ENCODE data around the gene SLC6A13.
"Not testable (repeated sequence)": the region's sequence is repeated elsewhere in the genome, so short reads cannot be mapped to it uniquely, and the experiment has no call there.

SLC6A13 gene

GRCh38 chr12:262817-263216 is at the start of gene SLC6A13:
Gene SLC6A13 (minus strand): TSS chr12:262836. CDS start chr12:260052, 2,784 bp downstream.
- no peak within 1 kb of the TSS for H3K4me3 ChIP-seq (ENCODE audit: low read depth, low read length)
- no peak within 1 kb of the TSS for H2AFZ ChIP-seq (ENCODE audit: low read length, unreplicated experiment)
- no peaks in the 10 kb centered on the region for H3K79me2 ChIP-seq (ENCODE audit: control insufficient read depth, insufficient read depth, low read length, unreplicated experiment)
- H3K27me3 ChIP-seq (ENCODE audit: insufficient read depth, low read length): peaks cover 81% of the 10 kb centered on the region
- H3K4me1 ChIP-seq (ENCODE audit: control insufficient read depth, insufficient read depth, low read length, unreplicated experiment): no peaks in the 10 kb centered on the region
- no peaks in the 10 kb centered on the region for H3K36me3 ChIP-seq (ENCODE audit: insufficient read depth, low read length)
- no peak within 1 kb of the TSS for H3K27ac ChIP-seq (ENCODE audit: low read depth, low read length)

GRCh38 chr12:308511-308910 is 45.9 kb upstream of the SLC6A13 start:
- H3K79me2 ChIP-seq (ENCODE audit: control insufficient read depth, insufficient read depth, low read length, unreplicated experiment): peaks cover 7% of the 10 kb centered on the region
- H3K27me3 ChIP-seq (ENCODE audit: insufficient read depth, low read length): no peaks in the 10 kb centered on the region
- no peak overlapping the region for H2AFZ ChIP-seq (ENCODE audit: low read length, unreplicated experiment)
- H3K4me3 ChIP-seq (ENCODE audit: low read depth, low read length): no peak overlapping the region
- peaks cover 69% of the 10 kb centered on the region for H3K36me3 ChIP-seq (ENCODE audit: insufficient read depth, low read length)
- H3K4me1 ChIP-seq (ENCODE audit: control insufficient read depth, insufficient read depth, low read length, unreplicated experiment): no peaks in the 10 kb centered on the region
- H3K27ac ChIP-seq (ENCODE audit: low read depth, low read length): no peak overlapping the region

- Histone ChIP-seq H3K4me3 (ENCODE audit: low read depth, low read length) (no peak overlapping the region), H3K27me3 (ENCODE audit: insufficient read depth, low read length) (no peaks in the 10 kb centered on the region), H3K79me2 (ENCODE audit: control insufficient read depth, insufficient read depth, low read length, unreplicated experiment) (peaks cover 8% of the 10 kb centered on the region), H3K27ac (ENCODE audit: low read depth, low read length) (no peak overlapping the region), H2AFZ (ENCODE audit: low read length, unreplicated experiment) (no peak overlapping the region), H3K36me3 (ENCODE audit: insufficient read depth, low read length) (peaks cover 66% of the 10 kb centered on the region), H3K4me1 (ENCODE audit: control insufficient read depth, insufficient read depth, low read length, unreplicated experiment) (no peaks in the 10 kb centered on the region)
Observed at GRCh38 chr12:307406-307805, 44.8 kb upstream of the SLC6A13 start.

GRCh38 chr12:304805-305204 is 42.2 kb upstream of the SLC6A13 start:
- Histone ChIP-seq H3K27ac (ENCODE audit: low read depth, low read length) (no peak overlapping the region), H3K27me3 (ENCODE audit: insufficient read depth, low read length) (no peaks in the 10 kb centered on the region), H3K36me3 (ENCODE audit: insufficient read depth, low read length) (peaks cover 52% of the 10 kb centered on the region), H2AFZ (ENCODE audit: low read length, unreplicated experiment) (no peak overlapping the region), H3K79me2 (ENCODE audit: control insufficient read depth, insufficient read depth, low read length, unreplicated experiment) (peaks cover 10% of the 10 kb centered on the region), H3K4me3 (ENCODE audit: low read depth, low read length) (no peak overlapping the region), H3K4me1 (ENCODE audit: control insufficient read depth, insufficient read depth, low read length, unreplicated experiment) (no peaks in the 10 kb centered on the region)

GRCh38 chr12:302766-303165 is 40.1 kb upstream of the SLC6A13 start:
- Histone ChIP-seq H3K79me2 (ENCODE audit: control insufficient read depth, insufficient read depth, low read length, unreplicated experiment) (peaks cover 10% of the 10 kb centered on the region), H3K36me3 (ENCODE audit: insufficient read depth, low read length) (peaks cover 33% of the 10 kb centered on the region)
- H2AFZ ChIP-seq (ENCODE audit: low read length, unreplicated experiment); H3K27ac ChIP-seq (ENCODE audit: low read depth, low read length); H3K4me3 ChIP-seq (ENCODE audit: low read depth, low read length); H3K4me1 ChIP-seq (ENCODE audit: control insufficient read depth, insufficient read depth, low read length, unreplicated experiment); H3K27me3 ChIP-seq (ENCODE audit: insufficient read depth, low read length): not testable (repeated sequence)

GRCh38 chr12:300166-300565 is 37.5 kb upstream of the SLC6A13 start:
- H2AFZ ChIP-seq (ENCODE audit: low read length, unreplicated experiment); H3K4me1 ChIP-seq (ENCODE audit: control insufficient read depth, insufficient read depth, low read length, unreplicated experiment); H3K27me3 ChIP-seq (ENCODE audit: insufficient read depth, low read length); H3K27ac ChIP-seq (ENCODE audit: low read depth, low read length); H3K4me3 ChIP-seq (ENCODE audit: low read depth, low read length): not testable (repeated sequence)
- Histone ChIP-seq H3K79me2 (ENCODE audit: control insufficient read depth, insufficient read depth, low read length, unreplicated experiment) (peaks cover 10% of the 10 kb centered on the region), H3K36me3 (ENCODE audit: insufficient read depth, low read length) (peaks cover 34% of the 10 kb centered on the region)

- H3K36me3 ChIP-seq (ENCODE audit: insufficient read depth, low read length): peaks cover 37% of the 10 kb centered on the region
- H3K79me2 ChIP-seq (ENCODE audit: control insufficient read depth, insufficient read depth, low read length, unreplicated experiment): peaks cover 10% of the 10 kb centered on the region
Observed at GRCh38 chr12:299511-299910, 36.9 kb upstream of the SLC6A13 start.

GRCh38 chr12:298059-298458 is 35.4 kb upstream of the SLC6A13 start:
- not testable (repeated sequence) for H3K27ac ChIP-seq (ENCODE audit: low read depth, low read length); H3K4me3 ChIP-seq (ENCODE audit: low read depth, low read length); H2AFZ ChIP-seq (ENCODE audit: low read length, unreplicated experiment); H3K79me2 ChIP-seq (ENCODE audit: control insufficient read depth, insufficient read depth, low read length, unreplicated experiment); H3K4me1 ChIP-seq (ENCODE audit: control insufficient read depth, insufficient read depth, low read length, unreplicated experiment); H3K27me3 ChIP-seq (ENCODE audit: insufficient read depth, low read length)
- H3K36me3 ChIP-seq (ENCODE audit: insufficient read depth, low read length): peaks cover 32% of the 10 kb centered on the region

More at GRCh38 chr12:299511-299910, 36.9 kb upstream of the SLC6A13 start:
- not testable (repeated sequence) for H3K27ac ChIP-seq (ENCODE audit: low read depth, low read length); H3K4me3 ChIP-seq (ENCODE audit: low read depth, low read length); H3K27me3 ChIP-seq (ENCODE audit: insufficient read depth, low read length); H2AFZ ChIP-seq (ENCODE audit: low read length, unreplicated experiment); H3K4me1 ChIP-seq (ENCODE audit: control insufficient read depth, insufficient read depth, low read length, unreplicated experiment)

GRCh38 chr12:295132-295531 is 32.5 kb upstream of the SLC6A13 start:
- H3K36me3 ChIP-seq (ENCODE audit: insufficient read depth, low read length): peaks cover 46% of the 10 kb centered on the region

GRCh38 chr12:293199-293598 is 30.6 kb upstream of the SLC6A13 start:
- Histone ChIP-seq H3K79me2 (ENCODE audit: control insufficient read depth, insufficient read depth, low read length, unreplicated experiment) (no peaks in the 10 kb centered on the region), H3K36me3 (ENCODE audit: insufficient read depth, low read length) (peaks cover 49% of the 10 kb centered on the region), H3K27me3 (ENCODE audit: insufficient read depth, low read length) (no peaks in the 10 kb centered on the region), H2AFZ (ENCODE audit: low read length, unreplicated experiment) (no peak overlapping the region), H3K4me1 (ENCODE audit: control insufficient read depth, insufficient read depth, low read length, unreplicated experiment) (peaks cover 6% of the 10 kb centered on the region), H3K4me3 (ENCODE audit: low read depth, low read length) (no peak overlapping the region), H3K27ac (ENCODE audit: low read depth, low read length) (no peak overlapping the region)

More at GRCh38 chr12:295132-295531, 32.5 kb upstream of the SLC6A13 start:
- H3K4me3 ChIP-seq (ENCODE audit: low read depth, low read length): no peak overlapping the region
- no peaks in the 10 kb centered on the region for H3K79me2 ChIP-seq (ENCODE audit: control insufficient read depth, insufficient read depth, low read length, unreplicated experiment)
- no peaks in the 10 kb centered on the region for H3K4me1 ChIP-seq (ENCODE audit: control insufficient read depth, insufficient read depth, low read length, unreplicated experiment)
- no peaks in the 10 kb centered on the region for H3K27me3 ChIP-seq (ENCODE audit: insufficient read depth, low read length)
- no peak overlapping the region for H3K27ac ChIP-seq (ENCODE audit: low read depth, low read length)
- no peak overlapping the region for H2AFZ ChIP-seq (ENCODE audit: low read length, unreplicated experiment)

GRCh38 chr12:292186-292585 is 29.6 kb upstream of the SLC6A13 start:
- no peak overlapping the region for H3K4me3 ChIP-seq (ENCODE audit: low read depth, low read length)
- H3K4me1 ChIP-seq (ENCODE audit: control insufficient read depth, insufficient read depth, low read length, unreplicated experiment): peaks cover 6% of the 10 kb centered on the region
- H3K27ac ChIP-seq (ENCODE audit: low read depth, low read length): no peak overlapping the region
- peaks cover 49% of the 10 kb centered on the region for H3K36me3 ChIP-seq (ENCODE audit: insufficient read depth, low read length)
- no peaks in the 10 kb centered on the region for H3K79me2 ChIP-seq (ENCODE audit: control insufficient read depth, insufficient read depth, low read length, unreplicated experiment)
- H3K27me3 ChIP-seq (ENCODE audit: insufficient read depth, low read length): no peaks in the 10 kb centered on the region
- no peak overlapping the region for H2AFZ ChIP-seq (ENCODE audit: low read length, unreplicated experiment)
